Erythroblast (primary cell): Measurements from ENCODE around the gene RASGRP4.

Experiments
- GATA1 ChIP-seq: IDR thresholded peaks from 2 replicates; pipeline ENCODE4 v1.6.1; 2011; ENCODE audit warnings: low read depth, mild to moderate bottlenecking, control low read depth, low read length, moderate library complexity
- POLR2A ChIP-seq: IDR thresholded peaks from 2 replicates; pipeline ENCODE4 v1.6.1; 2011; ENCODE audit warnings: mild to moderate bottlenecking, low read length

DNA sequence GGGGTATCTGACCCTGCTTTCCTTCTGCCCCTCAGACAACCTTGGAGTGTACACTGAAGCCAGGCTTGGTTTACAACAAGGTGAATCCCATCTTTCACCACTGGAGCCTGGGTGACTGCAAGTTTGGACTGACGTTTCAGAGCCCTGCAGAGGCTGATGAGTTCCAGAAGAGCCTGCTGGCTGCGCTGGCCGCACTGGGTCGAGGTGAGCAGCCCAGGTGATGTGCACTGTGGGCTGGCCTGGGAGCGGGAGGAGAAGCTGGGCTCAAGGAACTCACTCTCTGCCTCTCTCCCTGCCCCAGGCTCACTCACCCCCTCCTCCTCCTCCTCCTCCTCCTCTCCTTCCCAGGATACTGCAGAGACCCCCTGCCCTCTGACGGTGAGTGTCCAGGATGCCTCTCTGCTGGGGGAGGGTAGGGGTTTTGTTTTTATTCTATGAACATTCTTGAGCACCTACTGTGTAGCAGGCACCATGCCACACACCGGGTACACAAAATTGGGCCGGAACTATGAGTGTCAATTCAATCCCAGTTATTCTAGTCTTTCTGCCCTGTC, 34.0 kb downstream of the RASGRP4 start:
- TF ChIP-seq POLR2A, result no peak
- TF ChIP-seq GATA1, result no peak
